ENCODE data around the gene MCTS1. TPM values are rescaled to one million over a fixed set of nuclear protein-coding genes. Genes with fewer than 3 reads are reported as not detected.
A peak's percentile ranks its signal among the peaks of the same experiment; 100 is the strongest.
"Not testable (repeated sequence)": the region's sequence is repeated elsewhere in the genome, so short reads cannot be mapped to it uniquely, and the experiment has no call there.

MCTS1 gene
- total RNA-seq, 2 donors from 2014 or later = 40.4 to 42.9 TPM

GRCh38 chrX:120573806-120574205, 30.1 kb upstream of the MCTS1 start:
- ATAC-seq (replicated peaks in 1 of 2); H3K27ac Mint-ChIP-seq; H3K36me3 Mint-ChIP-seq (ENCODE audit: insufficient read depth in 2 of 2); H3K9me3 Mint-ChIP-seq; H3K4me3 Mint-ChIP-seq; DNase-seq; H3K4me1 Mint-ChIP-seq (ENCODE audit: low read depth): not testable (repeated sequence)
- H3K27me3 Mint-ChIP-seq (ENCODE audit: low read depth) = peaks cover 12% of the 10 kb centered on the region

GRCh38 chrX:120575379-120576114, 28.4 kb upstream of the MCTS1 start:
- Mint-ChIP-seq H3K36me3 (ENCODE audit: insufficient read depth in 2 of 2) (no peaks in the 10 kb centered on the region), H3K27ac (no peak overlapping the region), H3K27me3 (ENCODE audit: low read depth) (peaks cover 12% of the 10 kb centered on the region), H3K4me1 (ENCODE audit: low read depth) (no peaks in the 10 kb centered on the region), H3K4me3 (no peak overlapping the region), H3K9me3 (no peaks in the 10 kb centered on the region)
- DNase-seq = no peak
- no peak for ATAC-seq (replicated peaks in 1 of 2)

GRCh38 chrX:120585702-120586101, 18.2 kb upstream of the MCTS1 start:
- Mint-ChIP-seq H3K4me1 (ENCODE audit: low read depth) (no peaks in the 10 kb centered on the region), H3K27me3 (ENCODE audit: low read depth) (peaks cover 29% of the 10 kb centered on the region), H3K4me3 (no peak overlapping the region), H3K36me3 (ENCODE audit: insufficient read depth in 2 of 2) (peaks cover 0 to 1% of the 10 kb centered on the region in 2 donors), H3K9me3 (peaks cover 0 to 1% of the 10 kb centered on the region in 2 donors), H3K27ac (no peak overlapping the region)
- no peak for DNase-seq
- ATAC-seq (replicated peaks in 1 of 2) = no peak

GRCh38 chrX:120604361-120604782, 471 bp downstream of the MCTS1 start:
- ATAC-seq (replicated peaks in 1 of 2) (peak; percentile 64 to 68), DNase-seq (peak; percentile 5 to 15)
- H3K9me3 Mint-ChIP-seq = peaks cover 0 to 1% of the 10 kb centered on the region in 2 donors
- H3K4me3 Mint-ChIP-seq = peak overlapping the region; percentile 93 to 99
- peaks cover 0 to 2% of the 10 kb centered on the region in 2 donors for H3K36me3 Mint-ChIP-seq (ENCODE audit: insufficient read depth in 2 of 2)
- peaks cover 12% of the 10 kb centered on the region for H3K4me1 Mint-ChIP-seq (ENCODE audit: low read depth)
- peaks cover 15% of the 10 kb centered on the region for H3K27me3 Mint-ChIP-seq (ENCODE audit: low read depth)
- H3K27ac Mint-ChIP-seq = peak overlapping the region; percentile 100

GRCh38 chrX:120612086-120612485, 8.2 kb downstream of the MCTS1 start:
- Mint-ChIP-seq H3K4me1 (ENCODE audit: low read depth) (no peaks in the 10 kb centered on the region), H3K27me3 (ENCODE audit: low read depth) (no peaks in the 10 kb centered on the region), H3K36me3 (ENCODE audit: insufficient read depth in 2 of 2) (peaks cover 0 to 1% of the 10 kb centered on the region in 2 donors), H3K9me3 (no peaks in the 10 kb centered on the region), H3K4me3 (no peak overlapping the region), H3K27ac (no peak overlapping the region)
- ATAC-seq (replicated peaks in 1 of 2) = no peak
- DNase-seq = no peak

- Mint-ChIP-seq H3K36me3 (ENCODE audit: insufficient read depth in 2 of 2) (peaks cover 0 to 7% of the 10 kb centered on the region in 2 donors), H3K4me3 (no peak overlapping the region), H3K27ac (no peak overlapping the region), H3K27me3 (ENCODE audit: low read depth) (peaks cover 4% of the 10 kb centered on the region), H3K4me1 (ENCODE audit: low read depth) (peaks cover 6% of the 10 kb centered on the region), H3K9me3 (no peaks in the 10 kb centered on the region)
- no peak for DNase-seq
- ATAC-seq (replicated peaks in 1 of 2) = no peak
These were observed 10.9 kb downstream of the MCTS1 start for GRCh38 chrX:120614816-120615215.

GRCh38 chrX:120617996-120618630, 14.2 kb downstream of the MCTS1 start:
- no peak overlapping the region for H3K4me3 Mint-ChIP-seq
- H3K4me1 Mint-ChIP-seq (ENCODE audit: low read depth) = peaks cover 7% of the 10 kb centered on the region
- DNase-seq (no peak), ATAC-seq (replicated peaks in 1 of 2) (no peak)
- H3K36me3 Mint-ChIP-seq (ENCODE audit: insufficient read depth in 2 of 2) = peaks cover 0 to 7% of the 10 kb centered on the region in 2 donors
- H3K27ac Mint-ChIP-seq = no peak overlapping the region
- peaks cover 4% of the 10 kb centered on the region for H3K27me3 Mint-ChIP-seq (ENCODE audit: low read depth)
- H3K9me3 Mint-ChIP-seq = no peaks in the 10 kb centered on the region

- H3K27me3 Mint-ChIP-seq (ENCODE audit: low read depth) = no peaks in the 10 kb centered on the region
- no peak overlapping the region for H3K4me3 Mint-ChIP-seq
- no peak overlapping the region for H3K27ac Mint-ChIP-seq
- H3K9me3 Mint-ChIP-seq = no peaks in the 10 kb centered on the region
- H3K36me3 Mint-ChIP-seq (ENCODE audit: insufficient read depth in 2 of 2) = peaks cover 0 to 5% of the 10 kb centered on the region in 2 donors
- H3K4me1 Mint-ChIP-seq (ENCODE audit: low read depth) = peaks cover 27% of the 10 kb centered on the region
- ATAC-seq (replicated peaks in 1 of 2) (no peak), DNase-seq (no peak)
These were observed 21.5 kb downstream of the MCTS1 start for GRCh38 chrX:120625371-120625770.

GRCh38 chrX:120629667-120630537, 26.0 kb downstream of the MCTS1 start, which contains the start of gene C1GALT1C1:
Gene C1GALT1C1, minus strand, starts transcription at chrX:120630054. Its CDS starts 2,888 bp downstream, at chrX:120627166.
- peak within 1 kb of the TSS; percentile 94 to 96 for H3K4me3 Mint-ChIP-seq
- peak; percentile 92 to 93 for DNase-seq
- H3K9me3 Mint-ChIP-seq = no peaks in the 10 kb centered on the region
- H3K36me3 Mint-ChIP-seq (ENCODE audit: insufficient read depth in 2 of 2) = peaks cover 0 to 5% of the 10 kb centered on the region in 2 donors
- H3K27me3 Mint-ChIP-seq (ENCODE audit: low read depth) = no peaks in the 10 kb centered on the region
- peak; percentile 96 for ATAC-seq (replicated peaks in 1 of 2)
- peak within 1 kb of the TSS; percentile 98 for H3K27ac Mint-ChIP-seq
- H3K4me1 Mint-ChIP-seq (ENCODE audit: low read depth) = peaks cover 32% of the 10 kb centered on the region

- Mint-ChIP-seq H3K4me1 (ENCODE audit: low read depth) (no peaks in the 10 kb centered on the region), H3K4me3 (no peak overlapping the region), H3K9me3 (no peaks in the 10 kb centered on the region), H3K27me3 (ENCODE audit: low read depth) (no peaks in the 10 kb centered on the region), H3K27ac (no peak overlapping the region), H3K36me3 (ENCODE audit: insufficient read depth in 2 of 2) (no peaks in the 10 kb centered on the region)
- ATAC-seq (replicated peaks in 1 of 2) = no peak
- DNase-seq = no peak
These were observed 34.7 kb downstream of the MCTS1 start for GRCh38 chrX:120638619-120639018.

GRCh38 chrX:120642871-120643270, 39.0 kb downstream of the MCTS1 start:
- Mint-ChIP-seq H3K27ac (no peak overlapping the region), H3K27me3 (ENCODE audit: low read depth) (peaks cover 6% of the 10 kb centered on the region), H3K4me3 (no peak overlapping the region), H3K4me1 (ENCODE audit: low read depth) (no peaks in the 10 kb centered on the region), H3K9me3 (peaks cover 0 to 2% of the 10 kb centered on the region in 2 donors), H3K36me3 (ENCODE audit: insufficient read depth in 2 of 2) (no peaks in the 10 kb centered on the region)
- DNase-seq = no peak
- ATAC-seq (replicated peaks in 1 of 2) = no peak

- no peaks in the 10 kb centered on the region for H3K4me1 Mint-ChIP-seq (ENCODE audit: low read depth)
- DNase-seq = no peak
- peaks cover 0 to 2% of the 10 kb centered on the region in 2 donors for H3K9me3 Mint-ChIP-seq
- H3K36me3 Mint-ChIP-seq (ENCODE audit: insufficient read depth in 2 of 2) = peaks cover 0 to 2% of the 10 kb centered on the region in 2 donors
- H3K4me3 Mint-ChIP-seq = no peak overlapping the region
- no peak for ATAC-seq (replicated peaks in 1 of 2)
- no peak overlapping the region for H3K27ac Mint-ChIP-seq
- H3K27me3 Mint-ChIP-seq (ENCODE audit: low read depth) = peaks cover 6% of the 10 kb centered on the region
These were observed 43.2 kb downstream of the MCTS1 start for GRCh38 chrX:120647127-120647526.

- ATAC-seq (replicated peaks in 1 of 2); H3K4me3 Mint-ChIP-seq; H3K27ac Mint-ChIP-seq; DNase-seq; H3K9me3 Mint-ChIP-seq; H3K27me3 Mint-ChIP-seq (ENCODE audit: low read depth); H3K36me3 Mint-ChIP-seq (ENCODE audit: insufficient read depth in 2 of 2); H3K4me1 Mint-ChIP-seq (ENCODE audit: low read depth): not testable (repeated sequence)
These were observed 48.4 kb downstream of the MCTS1 start for GRCh38 chrX:120652256-120652655.

Measured in activated T-cell treated with anti-CD3 and anti-CD28 coated beads, Interleukin-2, amount 50 U/mL, for 72 hours (primary cell).